HG03457 (cell line): Measurements from ENCODE around the gene WDR62.
A peak's percentile ranks its signal among the peaks of the same experiment; 100 is the strongest.
"Not testable (repeated sequence)": the region's sequence is repeated elsewhere in the genome, so short reads cannot be mapped to it uniquely, and the experiment has no call there.

Experiments used
- ATAC-seq: cut with Tn5 transposase; IDR thresholded peaks from one replicate; pipeline ENCODE4 v1.9.1; 2021; ENCODE audit warnings: moderate number of reproducible peaks; ENCODE audit not compliant: unreplicated experiment

WDR62 gene

DNA sequence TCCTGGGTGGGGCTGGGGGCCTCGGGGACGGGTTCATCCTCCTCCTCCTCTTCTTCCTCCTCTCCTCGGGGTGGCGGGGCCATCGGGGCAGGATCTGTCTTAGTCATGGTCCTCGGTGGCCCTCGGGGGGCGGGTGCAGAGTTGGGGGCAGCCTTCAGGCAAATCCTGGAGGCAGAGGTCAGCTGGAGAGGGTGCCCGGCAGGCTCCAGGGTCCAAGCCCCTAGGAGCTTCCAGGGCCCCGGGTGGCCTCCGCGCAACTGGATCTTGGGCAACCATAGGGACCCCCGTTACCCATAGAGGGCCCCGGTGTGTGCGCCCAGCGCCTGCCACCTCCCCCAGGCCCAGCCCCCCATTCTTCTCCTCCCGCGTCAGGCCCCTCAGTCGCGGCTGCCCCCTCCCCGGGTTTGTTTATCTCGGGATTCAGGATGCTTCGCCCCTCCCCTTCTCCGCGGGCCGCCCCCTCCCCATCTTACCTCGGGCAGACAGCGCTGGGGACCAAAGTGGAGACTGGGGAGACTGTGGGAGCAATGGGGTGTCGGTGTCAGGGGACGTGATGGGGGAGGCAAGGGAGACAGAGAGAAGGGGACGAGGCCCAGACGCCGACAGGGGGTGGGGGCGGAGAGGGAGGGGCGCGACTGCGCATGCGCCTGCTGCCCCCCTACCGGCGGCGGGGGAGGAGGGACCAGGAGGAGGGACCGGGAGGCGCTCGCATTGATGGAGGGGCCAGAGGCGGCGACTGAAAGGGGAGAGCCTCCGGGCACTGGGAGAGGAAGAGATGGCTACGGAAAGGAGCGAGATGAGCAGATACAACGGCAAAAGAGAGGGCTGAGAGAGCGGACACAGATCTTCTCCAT, 22.2 kb upstream of the WDR62 start, which contains the start of gene CLIP3:
CLIP3 (minus strand) TSS at position 623 of the 854 bp plus-strand sequence; CDS start at position 107, 516 bp downstream.
- ATAC-seq = no peak

DNA sequence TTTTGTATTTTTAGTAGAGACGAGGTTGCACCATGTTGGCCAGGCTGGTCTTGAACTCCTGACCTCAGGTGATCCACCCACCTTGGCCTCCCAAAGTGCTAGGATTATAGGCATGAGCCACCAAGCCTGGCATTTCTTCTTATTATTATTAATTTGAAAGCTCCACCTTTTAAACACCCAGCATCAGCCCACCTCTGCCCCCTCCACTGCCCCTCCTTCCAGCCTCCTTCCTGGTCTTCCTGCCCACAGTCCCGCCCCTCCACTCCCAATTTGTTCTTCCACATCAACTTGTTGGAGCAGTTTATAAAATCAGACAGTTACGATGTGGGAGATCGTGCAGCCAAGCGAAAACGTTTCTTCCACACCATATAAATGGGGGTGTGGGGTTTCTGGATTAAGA, 14.2 kb upstream of the WDR62 start:
- no peak for ATAC-seq

DNA sequence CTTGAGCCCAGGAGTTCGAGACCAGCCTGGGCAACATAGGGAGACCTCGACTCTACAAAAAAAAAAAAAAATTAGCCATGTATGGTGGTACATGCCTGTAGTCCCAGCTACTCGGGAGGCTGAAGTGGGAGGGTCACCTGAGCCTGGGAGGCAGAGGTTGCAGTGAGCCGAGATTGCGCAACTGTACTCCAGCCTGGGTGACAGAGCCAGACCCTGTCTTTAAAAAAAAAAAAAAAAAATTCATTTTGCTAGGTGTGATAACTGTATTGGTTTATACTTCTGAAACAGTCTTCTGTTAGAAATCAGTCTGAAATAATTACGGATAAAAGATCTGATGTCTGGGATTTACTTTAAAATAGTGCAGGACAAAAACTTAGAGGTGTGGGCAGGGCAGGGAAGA, 13.6 kb upstream of the WDR62 start:
- ATAC-seq = not testable (repeated sequence)

DNA sequence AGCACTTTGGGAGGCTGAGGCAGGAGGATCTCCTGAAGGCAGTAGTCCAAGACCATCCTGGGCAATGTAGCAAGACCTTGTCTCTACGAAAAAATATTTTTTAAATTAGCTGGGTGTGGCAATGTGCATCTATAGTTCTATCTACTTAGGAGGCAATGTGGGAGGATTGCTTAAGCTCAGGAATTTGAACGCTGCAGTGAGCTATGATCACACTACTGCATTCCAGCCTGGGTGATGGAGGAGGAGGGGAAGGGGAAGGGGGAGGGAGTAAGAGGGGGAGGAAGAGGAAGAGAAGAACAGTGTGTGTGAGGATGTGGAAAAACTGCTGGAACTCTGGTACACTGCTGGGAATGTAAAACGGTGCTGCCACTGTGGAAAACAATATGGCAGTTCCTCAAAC, 12.9 kb upstream of the WDR62 start:
- ATAC-seq = no peak

DNA sequence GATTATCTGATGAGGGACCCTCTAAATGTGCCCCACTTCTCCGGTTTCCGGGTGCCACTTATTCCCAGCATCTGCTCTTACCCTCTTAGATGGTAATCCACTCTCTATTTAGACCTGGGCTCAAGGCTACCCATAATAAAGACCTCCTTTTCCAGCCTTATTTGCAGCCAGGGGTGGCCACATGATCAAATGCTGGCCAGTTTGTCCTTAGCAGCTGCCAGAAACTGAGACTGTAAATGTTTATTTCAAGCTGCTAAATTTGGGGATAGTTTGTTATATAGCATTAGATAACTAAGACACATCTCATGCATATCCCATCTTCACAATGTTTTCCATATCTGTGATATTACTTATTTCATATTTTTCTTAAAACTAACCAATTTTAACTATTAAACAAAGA, 10.7 kb upstream of the WDR62 start:
- ATAC-seq = no peak

DNA sequence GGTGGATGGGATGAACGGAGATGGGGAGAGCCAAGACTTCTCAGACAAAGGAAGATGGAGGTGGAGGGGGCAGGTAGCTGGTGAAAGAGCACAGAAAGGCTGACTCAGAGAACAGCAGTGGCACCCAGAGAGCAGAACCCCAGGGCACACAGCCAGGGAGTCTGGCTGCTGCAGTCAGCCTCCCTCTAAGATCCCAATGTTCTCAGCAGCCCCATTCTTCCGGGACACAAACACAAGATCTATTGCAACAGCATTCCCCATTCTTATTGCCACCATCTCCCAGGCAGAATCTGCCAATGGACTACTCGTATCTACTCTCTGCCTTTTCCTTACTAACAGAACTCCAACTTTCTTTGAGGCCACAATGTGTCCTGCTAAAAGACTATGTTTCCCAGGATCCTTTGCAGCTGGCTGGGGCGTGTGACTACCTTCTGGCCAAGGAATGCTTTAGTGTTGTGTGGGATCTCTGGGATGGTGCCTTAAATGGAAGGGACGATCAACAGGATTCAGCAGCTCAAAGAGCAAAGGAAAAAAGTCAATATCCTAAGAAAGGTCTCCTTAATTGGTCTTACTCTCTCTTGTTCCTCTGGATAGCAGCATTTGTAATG, 8.2 kb upstream of the WDR62 start:
- no peak for ATAC-seq

DNA sequence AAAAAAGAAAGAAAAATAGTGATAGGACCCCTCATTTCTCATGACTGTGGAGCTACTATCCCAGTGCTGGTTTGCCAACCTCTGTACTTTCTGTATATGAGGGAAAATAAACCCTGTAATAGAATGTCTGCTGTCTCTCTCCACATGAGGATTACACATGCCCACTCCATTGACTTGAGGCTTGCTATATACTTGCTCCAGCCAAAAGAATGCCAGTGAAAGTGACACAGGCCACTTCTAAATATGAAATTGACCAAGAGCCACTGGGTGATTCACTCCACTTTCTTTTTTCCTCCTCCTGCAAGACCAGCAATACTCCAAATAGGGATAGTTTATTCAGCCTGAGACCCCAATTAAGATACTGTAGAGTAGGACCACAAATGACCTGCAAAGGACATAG, 6.9 kb upstream of the WDR62 start:
- no peak for ATAC-seq

DNA sequence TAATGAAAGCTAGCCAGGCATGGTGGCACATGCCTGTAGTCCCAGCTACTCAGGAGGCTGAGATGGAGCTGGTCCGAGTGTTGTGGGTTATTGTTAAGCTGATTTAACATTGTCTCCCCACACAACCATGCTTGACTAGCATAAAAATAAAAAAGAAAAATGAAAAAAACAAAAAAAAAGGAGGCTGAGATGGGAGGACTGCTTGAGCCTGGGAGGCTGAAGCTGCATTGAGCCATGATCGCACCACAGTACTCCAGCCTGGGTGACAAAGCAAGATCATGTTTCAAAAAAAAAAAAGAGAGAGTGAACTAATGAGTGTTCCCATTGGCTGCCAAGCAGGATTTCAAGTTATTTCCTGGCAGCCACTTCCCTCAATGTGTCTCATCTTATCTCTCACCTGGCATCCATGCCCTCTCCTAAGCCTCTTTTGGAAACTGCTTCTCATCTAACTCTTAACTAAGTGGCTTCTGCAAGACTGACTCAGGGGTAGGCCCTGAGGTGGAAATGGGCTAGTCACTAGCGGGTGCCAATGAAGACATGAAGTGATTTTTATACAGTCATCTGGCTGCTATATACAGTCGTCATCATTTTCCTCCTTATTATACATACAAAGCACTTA, 5.5 kb upstream of the WDR62 start:
- no peak for ATAC-seq

DNA sequence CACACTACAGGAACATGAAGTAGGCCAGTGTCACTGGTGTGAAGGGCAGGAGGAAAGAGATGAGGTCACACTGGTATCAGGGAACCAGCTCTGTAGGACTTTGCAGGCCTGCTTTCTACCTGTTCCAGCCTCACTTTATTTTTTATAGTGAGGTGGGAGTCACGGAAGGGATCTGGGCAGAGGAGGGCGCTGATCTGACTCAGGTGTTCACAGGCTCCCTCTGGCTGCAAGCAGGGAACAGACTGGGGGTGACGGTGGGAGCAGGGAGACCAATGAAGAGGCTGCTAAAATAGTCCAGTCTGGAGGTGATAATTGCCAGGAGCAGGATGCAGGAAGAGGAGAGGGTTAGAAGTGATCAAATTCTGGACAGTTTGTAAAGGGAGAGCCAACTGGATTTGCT, 3.5 kb upstream of the WDR62 start:
- no peak for ATAC-seq

DNA sequence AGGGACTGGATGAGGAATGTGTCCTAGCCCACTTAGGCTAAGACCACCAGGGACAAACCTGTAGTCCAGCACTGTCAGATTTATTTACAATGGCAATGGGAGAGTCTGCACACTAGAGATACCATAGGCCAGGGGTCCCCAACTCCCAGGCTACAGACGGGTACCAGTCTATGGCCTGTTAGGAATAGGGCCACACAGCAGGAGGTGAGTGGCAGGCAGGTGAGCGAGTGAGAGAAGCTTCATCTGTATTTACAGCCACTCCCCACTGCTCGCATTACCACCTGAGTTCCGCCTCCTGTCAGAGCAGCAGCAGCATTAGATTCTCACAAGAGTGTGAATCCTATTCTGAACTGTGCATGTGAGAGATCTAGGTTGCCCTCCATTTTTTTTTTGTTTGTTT, 3.1 kb upstream of the WDR62 start:
- ATAC-seq = no peak

DNA sequence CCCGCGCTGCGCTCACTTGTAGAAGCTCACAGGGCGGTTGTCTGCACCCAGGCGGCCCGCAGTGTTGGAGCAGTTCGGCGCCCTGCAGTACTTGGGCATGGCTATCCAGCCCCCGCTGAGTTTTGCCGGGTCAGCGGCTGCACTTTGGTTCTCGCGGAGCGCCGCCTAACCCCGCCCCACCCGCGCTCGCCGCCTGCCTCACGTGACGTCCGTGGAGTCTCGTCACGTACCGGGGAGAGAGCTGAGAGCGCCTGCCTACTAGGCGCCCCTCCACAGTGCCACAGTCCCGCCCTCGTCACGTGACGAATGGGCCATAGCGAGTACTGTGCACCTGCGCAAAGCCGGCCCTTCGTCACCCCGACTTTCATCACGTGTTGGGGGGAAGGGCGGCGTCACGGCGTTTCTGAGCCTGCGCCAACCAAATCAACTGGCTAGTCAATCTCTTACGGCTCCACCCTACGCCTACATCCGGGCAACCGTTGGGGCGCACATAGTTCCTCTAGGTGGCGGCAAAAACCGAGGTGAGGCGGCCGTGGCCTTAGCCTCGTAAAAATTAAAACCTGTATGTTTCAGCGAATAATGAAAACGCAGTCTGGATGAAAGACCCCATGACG, 471 bp upstream of the WDR62 start, which contains the start of gene THAP8:
THAP8 (minus strand) TSS at position 167 of the 614 bp plus-strand sequence; CDS start at position 99, 68 bp downstream.
- peak; percentile 67 for ATAC-seq

DNA sequence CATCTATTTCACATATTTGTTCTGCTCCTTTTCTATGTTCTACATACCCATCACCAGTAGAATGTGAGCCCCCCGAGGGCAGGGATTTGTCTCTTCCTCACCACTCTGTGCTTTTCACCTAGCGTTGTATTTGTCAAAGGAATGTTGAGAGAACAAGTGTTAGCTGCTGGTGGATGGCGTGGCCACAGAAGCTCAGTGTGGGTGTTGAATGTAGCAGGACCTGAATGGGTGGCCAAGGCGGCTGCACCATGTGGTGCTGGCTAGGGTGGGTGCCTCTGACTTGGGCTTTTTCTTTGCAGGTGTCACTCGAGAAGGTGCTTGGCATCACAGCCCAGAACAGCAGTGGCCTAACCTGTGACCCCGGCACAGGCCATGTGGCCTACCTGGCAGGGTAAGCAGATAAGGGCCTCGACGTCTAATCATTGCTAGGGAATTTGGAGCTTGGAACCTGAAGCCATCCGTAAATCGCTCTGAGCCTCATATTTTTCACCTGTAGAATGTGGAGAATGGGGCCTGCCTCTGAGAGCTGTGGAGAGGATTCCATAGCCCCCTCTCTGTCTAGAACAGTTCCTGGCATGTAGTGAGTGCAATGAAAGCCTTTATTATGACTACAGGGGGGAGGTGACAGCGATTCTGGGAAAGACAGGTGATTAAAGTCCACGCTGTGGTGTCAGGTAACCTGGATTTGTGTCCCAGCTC, 3.9 kb downstream of the WDR62 start:
- no peak for ATAC-seq

DNA sequence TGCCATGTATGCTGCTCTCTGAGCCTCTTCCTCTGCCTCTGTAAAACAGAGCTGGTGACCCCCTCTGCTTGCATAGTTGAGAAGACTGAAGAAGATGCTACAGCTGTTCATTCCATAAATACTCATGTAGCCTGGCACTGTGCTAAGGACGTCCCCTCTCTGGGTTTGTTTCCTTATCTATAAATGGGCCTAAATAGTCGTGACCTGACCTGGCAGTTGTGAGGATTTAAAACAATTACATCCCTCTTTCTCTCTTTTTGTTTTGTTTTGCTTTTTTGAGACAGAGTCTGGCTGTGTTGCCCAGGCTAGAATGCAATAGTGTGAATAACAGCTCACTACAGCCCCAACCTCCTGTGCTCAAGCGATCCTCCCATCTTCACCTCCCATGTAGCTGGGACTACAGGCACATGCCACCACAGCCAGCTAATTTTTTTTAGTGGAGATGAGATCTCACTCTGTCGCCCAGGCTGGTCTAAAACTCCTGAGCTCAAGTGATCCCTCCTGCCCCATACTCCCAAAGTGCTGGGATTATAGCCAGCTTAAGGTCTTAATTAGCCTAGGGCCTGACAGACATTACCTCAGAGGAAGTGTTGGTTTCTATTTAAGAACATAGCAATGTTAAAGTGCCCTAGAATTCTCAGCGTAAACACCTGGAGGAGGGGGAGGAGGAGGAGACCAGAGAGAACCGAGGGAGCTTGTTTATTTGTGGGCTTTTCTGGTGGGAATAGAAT, 4.6 kb downstream of the WDR62 start:
- no peak for ATAC-seq

DNA sequence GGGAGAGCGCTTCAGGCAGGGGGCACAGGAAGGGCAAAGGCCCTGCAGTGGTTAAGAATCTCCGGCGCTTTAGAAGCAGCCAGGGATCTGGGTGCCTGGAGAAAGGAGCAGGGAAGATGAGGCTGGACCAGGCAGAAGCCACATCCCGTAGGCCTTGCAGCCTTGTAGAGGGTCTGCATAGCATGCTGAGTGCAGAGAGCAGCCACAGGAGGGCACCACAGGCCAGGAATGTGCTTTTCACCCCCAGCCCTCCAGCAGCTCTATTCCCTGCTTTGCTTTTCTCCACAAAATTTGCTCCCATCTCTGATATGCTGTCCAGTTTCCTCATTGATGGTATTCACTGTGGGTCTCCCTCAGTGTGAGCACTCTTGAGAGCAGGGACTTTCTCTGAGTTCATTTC, 5.7 kb downstream of the WDR62 start:
- no peak for ATAC-seq

DNA sequence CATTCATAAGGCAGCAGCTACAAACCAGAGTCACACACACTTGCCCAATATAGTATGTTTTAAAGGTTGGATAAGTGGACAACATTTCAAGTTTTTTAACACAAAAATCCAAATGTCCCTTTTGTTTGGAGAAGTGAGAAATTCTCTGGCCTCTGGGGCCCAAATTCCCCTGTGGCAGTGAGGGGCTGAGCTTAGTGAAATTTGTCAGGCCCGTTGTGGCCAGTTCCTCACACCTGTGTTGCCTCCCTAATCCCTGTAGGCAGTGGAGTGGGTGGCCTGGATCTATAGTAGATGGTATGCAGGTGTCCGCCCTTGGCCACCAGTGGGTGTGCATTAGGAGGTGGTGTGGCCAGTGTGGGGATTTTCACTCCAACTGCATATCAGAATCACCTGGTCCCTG, 6.7 kb downstream of the WDR62 start:
- ATAC-seq = no peak

DNA sequence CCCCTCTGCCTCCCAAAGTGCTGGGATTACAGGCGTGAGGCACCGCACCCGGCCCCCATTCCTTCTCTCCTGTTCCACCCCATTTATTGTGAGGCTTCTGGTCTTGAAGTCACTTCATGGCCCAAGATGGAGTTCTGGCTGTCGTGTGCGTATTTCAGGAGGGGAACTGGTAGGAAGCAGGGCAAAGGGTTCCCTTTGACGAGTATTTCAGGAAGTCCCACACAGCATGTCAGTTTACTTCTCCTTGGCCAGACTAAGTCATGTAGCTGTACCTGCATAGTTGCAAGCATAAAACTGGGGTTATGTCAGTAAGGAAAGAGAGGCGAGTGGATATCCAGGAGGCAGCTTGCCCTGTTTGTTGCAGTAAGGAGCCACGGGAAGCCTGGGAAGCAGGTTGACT, 10.1 kb downstream of the WDR62 start:
- no peak for ATAC-seq

DNA sequence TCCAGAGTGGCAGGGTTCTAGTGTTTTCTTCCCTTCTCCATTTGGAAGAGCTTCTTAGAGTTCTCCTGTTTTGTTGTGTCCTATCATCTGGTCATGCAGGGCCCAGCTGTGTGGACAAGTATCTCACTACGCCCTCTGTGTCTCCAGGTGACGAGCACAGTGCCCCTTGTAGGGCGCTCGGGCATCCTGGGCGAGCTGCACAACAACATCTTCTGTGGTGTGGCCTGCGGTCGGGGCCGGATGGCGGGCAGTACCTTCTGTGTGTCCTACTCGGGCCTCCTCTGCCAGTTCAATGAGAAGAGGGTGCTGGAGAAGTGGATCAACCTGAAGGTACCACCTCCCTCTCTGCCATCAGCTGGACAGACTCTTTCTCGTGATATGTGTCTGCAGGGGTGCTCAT, 13.0 kb downstream of the WDR62 start:
- ATAC-seq = no peak

DNA sequence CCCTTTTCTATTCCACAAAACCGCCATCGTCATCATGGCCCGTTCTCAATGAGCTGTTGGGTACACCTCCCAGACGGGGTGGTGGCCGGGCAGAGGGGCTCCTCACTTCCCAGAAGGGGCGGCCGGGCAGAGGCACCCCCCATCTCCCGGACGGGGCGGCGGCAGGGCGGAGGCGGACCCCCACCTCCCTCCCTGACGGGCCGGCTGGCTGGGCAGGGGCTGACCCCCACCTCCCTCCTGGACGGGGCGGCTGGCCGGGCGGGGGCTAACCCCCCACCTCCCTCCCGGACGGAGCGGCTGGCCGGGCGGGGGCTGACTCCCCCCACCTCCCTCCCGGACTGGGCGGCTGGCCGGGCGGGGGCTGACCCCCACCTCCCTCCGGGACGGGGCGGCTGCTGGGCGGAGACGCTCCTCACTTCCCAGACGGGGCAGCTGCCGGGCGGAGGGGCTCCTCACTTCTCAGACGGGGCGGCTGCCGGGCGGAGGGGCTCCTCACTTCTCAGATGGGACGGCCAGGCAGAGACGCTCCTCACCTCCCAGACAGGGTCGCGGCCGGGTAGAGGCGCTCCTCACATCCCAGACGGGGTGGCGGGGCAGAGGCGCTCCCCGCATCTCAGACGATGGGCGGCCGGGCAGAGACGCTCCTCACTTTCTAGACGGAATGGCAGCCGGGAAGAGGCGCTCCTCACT, 14.3 kb downstream of the WDR62 start:
- ATAC-seq = not testable (repeated sequence)

DNA sequence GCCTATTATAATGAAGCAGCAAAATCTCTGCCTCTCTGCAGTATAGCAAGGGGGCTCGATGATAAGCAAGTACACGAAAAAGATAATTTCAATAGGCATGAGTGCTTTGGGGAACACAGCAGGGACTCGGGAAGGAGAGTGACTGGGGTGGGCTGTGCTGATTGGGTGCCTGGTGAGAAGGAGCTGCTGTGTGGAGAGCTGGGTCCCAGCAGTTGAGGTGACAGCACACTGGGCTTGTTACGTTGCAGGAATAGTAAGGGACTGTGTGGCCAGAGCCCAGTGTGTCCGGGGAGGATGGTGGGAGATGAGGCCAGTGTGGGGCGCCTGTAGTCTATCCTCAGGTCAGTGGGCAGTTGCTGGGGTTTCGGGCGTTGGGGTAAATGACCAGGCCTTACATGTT, 17.4 kb downstream of the WDR62 start:
- ATAC-seq = no peak
